Embryonic facial prominence (tissue), 1 donor: ENCODE data around the gene APEX1.
"Not testable (repeated sequence)": the region's sequence is repeated elsewhere in the genome, so short reads cannot be mapped to it uniquely, and the experiment has no call there.

Experiments
- DNase-seq: peaks from one replicate; pipeline ENCODE4 v3.0.0-alpha.2; 2016; ENCODE audit errors: extremely low spot score

APEX1 gene

DNA sequence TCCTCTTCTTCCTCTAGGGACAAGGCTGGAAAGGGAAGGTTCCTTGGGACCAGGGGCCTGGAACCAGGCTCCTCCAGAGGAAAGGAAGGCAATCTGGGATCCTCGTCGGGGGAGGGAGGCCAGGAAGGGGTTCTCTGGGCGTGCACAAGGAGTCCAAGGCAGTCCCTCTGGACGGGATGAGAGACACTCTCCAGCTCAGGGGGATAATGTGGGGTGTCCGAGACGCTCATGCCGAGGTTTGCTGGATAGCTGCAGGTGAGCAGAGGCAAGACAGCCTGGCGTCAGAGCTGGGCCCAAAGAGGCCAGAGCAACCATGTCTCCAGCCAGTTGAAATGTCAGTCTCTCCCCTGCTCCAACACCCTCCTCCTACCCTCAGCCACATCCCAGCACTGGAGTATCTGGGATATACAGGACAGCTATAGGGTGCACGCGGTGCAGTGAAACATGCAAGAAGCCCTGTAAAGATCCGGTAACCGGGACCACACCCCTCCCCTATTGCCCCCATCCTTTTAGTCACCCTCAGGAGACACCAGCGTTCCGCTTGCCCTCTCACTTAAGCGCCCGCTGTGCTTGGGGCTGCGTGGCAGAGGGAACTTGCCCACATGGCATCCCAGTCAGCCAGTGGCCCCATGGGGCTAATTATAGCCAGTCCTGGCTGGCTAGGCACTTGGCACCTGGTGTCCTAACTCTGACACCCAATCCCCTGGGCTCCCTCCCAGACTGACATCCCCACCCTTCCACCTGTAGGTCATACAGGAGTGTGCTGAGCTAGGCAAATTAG is 19.3 kb upstream of the APEX1 start, which contains the start of gene KLHL33:
TSS of gene KLHL33 (minus strand) at position 585 of the 781 bp plus-strand sequence. CDS start at position 230, 355 bp downstream.
- DNase-seq = no peak

DNA sequence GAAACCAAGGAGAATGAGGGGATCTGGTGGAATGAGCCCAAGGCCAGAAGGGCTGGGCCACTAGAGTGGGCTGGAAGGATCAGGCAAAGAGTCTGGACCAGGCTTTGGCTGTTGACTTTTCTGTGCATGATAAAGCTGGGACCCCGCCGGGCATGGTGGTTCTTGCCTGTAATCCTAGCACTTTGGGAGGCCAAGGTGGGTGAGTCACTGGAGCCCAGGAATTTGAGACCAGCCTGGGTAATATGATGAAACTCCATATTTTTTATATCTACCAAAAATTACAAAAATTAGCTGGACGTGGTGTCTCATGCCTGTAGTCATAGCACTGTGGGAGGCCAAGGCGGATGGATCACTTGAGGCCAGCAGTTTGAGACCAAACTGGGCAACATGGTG is 18.7 kb upstream of the APEX1 start:
- no peak for DNase-seq

DNA sequence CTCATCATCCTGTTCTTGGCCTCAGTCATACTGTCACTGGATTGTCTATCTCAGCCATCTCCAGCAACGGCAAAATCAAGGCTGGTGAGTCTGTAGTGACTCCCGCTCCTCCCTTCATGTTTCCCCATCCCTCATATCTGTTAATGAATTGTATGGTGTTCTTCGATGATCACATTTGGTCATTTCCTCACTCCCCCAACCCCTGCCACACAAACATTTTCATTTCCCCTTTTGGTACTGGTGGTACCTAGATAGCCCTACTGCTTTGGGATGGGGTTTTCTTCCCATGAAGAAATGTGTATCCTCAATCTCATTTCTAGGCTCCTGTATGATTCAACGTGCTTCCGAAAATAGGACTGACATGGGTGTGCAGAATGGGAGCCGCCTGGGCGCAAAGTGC is 16.4 kb upstream of the APEX1 start:
- no peak for DNase-seq

DNA sequence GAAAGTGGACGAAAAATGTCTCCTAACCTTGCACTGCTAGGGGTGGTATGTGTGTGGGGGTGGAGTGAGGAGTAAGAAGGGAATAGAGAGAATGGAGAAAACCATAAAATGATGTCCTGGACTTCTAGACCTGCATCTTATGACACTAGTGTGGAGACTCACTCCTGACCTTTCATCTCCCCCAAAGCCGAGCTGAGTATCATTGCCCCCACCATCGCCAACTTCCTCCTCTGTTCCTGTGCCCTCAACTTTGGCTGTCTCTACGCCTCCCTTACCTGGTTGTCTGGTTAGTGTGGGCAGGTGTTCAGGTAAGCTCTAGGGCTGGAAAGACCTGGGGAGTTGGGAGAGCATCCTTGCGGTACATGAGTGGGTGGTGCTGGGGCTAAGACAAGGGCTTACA is 14.6 kb upstream of the APEX1 start:
- no peak for DNase-seq

DNA sequence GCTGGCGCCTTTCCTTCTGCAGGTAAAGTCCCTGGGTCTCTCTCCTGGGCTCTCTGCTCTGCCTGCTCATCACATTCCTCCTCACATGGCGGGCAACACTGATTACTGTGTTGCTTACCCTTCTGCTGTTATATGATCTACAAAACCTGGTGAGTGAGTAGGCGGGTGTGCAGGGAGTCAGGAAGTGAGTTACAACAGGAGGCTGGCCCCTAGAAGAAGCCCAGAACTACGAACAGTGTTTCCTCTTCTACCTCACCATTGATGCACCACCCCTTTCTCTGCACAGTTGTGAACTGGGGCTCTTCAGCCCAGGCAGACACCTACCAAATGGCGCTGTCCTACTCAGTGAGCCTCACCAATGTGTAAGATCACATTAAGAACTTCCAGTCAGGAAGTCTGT is 14.1 kb upstream of the APEX1 start:
- DNase-seq = no peak

DNA sequence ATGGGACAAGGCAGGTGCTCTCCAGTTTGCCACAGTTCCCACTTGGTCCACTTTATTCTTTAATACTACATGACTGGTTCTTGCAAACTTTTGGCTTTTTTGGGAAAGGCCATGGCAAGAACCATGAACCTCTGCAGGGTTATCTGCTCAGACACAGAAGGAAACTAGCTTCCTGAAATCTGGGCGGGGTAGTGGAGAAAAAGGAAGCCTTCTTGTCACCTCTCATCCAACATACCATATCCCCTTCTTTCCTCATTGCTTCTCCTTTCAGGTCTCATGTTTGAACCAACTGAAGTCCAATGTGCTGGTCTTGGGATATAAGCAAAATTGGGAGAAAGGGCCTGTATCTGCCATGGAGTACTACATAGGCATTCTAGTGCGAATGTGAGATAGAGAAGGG is 13.6 kb upstream of the APEX1 start:
- no peak for DNase-seq

DNA sequence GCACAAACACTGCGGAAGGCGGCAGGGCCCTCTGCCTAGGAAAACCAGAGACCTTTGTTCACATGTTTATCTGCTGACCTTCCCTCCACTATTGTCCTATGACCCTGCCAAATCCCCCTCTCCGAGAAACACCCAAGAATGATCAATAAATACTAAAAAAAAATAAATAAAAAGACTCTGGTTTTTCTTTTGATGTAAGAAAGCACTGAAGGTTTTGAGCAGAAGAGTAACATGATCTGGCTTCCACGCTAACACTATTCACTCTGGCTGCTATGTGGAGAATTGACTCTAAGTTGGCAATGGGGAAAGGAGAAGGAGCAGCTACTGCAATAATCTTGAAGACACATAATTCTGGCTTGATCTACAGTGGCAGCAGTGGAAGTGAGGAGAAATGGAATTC is 11.4 kb upstream of the APEX1 start:
- DNase-seq = not testable (repeated sequence)

DNA sequence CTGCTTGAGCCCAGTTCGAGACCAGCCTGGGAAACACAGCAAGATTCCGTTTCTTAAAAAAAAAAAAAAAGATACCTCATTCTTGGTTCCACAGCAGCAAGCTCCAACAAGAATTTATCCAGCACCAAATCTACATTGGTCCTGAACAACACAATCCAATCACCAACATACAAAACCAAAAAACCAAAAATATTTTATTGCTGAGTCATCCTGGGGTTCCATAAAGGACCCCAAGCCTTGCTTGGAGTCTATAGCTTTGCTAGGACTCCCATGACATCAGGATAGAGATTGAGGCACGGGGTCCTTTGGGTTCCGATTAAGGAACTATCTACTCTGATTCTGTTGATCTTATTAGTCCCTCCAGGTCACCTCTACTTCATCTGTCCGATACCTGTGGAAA is 8.1 kb upstream of the APEX1 start:
- no peak for DNase-seq

DNA sequence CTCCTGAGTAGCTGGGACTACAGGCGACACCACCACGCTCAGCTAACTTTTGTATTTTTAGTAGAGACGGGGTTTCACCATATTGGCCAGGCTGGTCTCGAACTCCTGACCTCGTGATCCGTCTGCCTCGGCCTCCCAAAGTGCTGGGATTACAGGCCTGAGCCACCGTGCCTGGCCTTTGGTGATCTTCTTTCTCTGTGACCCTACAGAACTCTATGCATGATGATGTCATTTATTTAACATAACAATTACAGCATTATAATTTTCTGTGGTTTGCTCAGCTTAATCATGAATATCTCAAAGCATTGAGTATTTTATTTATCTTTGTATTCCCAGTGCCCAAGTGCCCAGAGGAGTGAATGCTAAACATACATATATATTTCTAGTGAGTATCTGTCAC is 2.2 kb upstream of the APEX1 start:
- DNase-seq = not testable (repeated sequence)

DNA sequence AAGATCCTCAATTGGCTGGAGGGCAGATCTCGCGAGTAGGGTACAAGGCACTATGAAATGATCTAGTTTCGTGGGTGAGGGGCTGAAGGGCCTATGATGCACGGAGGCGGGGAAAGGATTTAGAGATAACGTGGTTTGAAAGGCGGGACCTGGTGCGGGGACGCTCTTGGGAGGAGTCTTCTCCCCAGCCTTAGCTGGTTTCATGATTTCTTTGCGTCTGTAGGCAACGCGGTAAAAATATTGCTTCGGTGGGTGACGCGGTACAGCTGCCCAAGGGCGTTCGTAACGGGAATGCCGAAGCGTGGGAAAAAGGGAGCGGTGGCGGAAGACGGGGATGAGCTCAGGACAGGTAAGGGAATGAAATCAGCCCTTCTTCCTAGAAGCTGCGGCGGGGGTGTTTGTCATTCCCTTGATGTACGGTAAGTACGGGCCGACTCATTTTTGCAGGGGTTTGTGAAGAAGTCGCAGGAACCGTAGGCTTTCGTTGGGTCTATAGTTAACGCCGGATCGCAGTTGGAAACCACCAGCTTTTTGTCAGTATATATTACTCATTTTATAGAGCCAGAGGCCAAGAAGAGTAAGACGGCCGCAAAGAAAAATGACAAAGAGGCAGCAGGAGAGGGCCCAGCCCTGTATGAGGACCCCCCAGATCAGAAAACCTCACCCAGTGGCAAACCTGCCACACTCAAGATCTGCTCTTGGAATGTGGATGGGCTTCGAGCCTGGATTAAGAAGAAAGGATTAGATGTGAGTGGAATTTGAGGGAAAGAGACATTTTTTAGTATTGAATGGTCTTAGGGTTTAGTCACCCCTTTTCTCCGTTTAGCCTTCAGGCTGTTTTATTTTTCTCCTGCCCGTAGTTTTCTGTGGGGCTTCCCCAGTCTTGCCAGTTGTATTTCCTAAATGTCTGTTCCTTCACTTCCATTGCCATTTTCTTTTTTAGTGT is 602 bp downstream of the APEX1 start:
- peak; percentile 33 for DNase-seq

DNA sequence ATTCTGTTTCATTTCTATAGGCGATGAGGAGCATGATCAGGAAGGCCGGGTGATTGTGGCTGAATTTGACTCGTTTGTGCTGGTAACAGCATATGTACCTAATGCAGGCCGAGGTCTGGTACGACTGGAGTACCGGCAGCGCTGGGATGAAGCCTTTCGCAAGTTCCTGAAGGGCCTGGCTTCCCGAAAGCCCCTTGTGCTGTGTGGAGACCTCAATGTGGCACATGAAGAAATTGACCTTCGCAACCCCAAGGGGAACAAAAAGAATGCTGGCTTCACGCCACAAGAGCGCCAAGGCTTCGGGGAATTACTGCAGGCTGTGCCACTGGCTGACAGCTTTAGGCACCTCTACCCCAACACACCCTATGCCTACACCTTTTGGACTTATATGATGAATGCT is 1.9 kb downstream of the APEX1 start:
- DNase-seq = no peak

DNA sequence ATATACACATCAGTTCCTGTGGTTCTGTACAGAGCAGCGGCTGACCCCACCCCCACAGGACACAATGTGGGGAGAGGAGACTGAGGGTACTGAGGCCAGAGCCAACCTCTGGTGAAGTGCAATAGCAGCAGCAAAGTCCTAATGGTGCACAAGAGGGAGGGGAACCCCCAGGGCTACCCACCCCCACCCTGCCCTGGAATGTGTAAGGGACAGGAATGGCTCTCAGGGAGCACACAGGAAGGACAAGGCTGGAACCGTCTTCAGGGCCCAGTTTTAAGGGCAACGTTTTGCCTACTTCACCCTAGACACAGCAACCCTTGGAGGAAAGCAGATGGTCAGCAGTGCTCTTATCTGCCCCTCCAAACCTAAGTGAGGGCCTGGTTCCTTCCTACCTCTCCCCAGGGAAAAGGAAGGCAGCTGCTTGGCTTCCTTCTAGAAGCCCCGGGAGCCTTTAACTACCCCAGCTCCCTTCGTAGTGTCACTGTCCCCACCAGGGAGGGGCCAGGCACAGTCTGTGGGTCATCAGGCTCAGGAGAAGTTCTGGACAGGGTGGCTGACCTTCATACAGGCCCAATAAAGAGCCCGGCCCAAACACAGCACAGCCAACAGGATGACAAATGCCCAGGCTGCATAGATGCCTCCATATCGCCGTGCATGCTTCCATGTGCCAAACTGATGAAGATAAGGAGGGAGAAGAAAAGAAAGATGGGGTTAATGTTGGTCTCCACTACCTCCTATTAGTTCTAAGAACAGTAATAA is 3.2 kb downstream of the APEX1 start:
- no peak for DNase-seq

DNA sequence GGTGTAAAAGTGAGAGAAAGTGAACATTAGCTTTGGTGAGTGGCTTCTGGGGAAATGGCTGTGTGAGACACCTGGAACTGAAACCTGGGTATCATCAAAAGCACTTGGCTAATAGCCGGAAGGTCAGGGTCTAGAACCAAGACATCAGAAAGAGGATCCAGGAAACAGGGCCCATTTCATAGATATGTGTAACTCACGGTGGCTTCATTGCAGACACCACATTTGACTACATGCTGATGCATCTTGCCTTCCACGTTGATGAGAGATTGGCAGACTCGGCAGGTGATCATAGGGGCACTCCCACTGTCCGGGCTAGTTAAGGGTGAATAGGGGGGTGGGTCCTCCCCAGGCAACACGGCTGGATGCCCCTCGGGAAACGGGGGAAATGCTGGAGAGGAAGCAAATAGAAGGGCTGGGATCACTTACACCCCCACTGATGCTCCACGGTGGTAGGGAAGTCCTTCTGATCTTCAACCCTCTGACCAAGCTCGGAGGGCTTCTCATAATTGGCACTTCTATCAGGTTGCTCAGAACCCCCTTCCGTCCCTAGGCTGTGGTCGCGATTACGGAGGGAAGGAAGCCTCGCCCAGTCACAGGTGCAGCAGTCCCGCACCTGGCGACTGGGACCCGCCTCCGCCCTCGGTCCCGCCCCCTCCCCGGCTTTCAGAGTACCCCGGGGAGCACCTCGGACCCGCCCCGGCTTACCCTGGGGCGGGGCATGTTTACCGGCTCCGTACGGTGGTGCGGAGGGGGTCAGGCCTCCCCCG is 5.6 kb downstream of the APEX1 start:
- no peak for DNase-seq

DNA sequence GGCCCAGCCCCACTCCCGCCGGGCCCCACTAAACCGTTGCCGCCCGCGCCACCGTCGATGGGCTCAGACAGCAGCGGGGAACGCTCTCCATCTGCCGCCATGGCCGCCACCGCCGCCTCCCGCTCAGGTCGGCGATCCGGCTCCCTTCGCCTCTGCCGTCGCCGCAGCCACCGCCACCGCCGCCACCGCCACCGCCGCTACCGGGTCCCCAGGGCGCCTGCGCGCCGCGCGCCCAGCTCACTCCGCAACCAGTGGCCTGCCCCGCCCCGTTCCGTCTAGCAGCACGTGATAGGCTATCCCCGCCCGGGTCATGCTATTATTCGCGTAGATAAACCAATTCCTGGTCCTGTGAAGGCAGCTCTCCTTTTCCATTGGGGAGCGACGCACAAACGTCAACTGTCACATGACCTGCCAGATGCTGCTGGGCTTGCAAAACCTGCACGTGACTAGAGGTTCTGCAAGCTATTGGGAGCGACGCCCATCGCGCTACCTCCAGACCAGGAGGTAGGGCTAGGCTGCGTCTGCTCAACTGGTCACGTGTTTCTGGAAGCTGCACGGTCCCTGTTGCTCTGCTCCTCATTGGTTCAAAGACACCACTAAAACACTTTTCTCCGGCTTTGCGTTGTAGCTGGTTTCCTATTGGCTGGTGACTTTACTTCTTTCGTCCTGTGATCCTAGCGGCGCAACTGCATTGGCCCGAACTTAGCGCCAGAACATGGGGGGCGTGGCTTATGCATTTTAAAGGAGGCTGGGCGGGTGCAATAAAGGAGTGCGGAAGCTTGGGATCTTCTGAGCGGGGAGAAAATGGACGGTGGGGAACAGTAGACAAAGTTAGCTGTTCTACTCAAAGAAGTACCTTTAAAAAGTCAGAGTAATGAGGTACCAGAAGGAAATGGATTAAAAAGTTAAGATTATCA is 6.5 kb downstream of the APEX1 start, which contains the start of gene PIP4P1:
TSS of gene PIP4P1 (minus strand) at position 210 of the 917 bp plus-strand sequence. CDS start at position 101, 109 bp downstream.
- peak; percentile 100 for DNase-seq

DNA sequence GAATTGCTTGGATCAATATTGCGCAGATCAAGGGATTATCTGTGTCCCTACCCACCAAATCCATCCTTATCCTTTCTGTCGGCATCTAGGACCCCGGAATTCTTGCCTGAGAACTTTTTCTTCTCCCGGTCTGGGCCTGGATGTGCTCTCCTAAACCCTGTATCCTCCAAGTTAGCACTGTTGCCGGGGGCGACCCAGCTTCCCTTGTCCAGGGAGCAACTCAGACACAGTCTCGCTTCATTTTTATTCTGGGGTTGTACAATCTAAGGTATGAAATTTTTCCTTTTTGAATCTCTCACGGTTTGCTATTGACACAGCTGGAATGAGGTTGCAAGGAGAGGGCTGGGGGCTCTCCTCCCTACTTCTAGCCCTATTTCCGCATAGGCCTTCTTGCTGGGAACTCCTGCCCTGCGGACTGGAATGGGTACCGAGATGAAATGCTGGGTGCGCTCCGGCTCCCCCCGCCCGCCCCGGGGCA is 13.8 kb downstream of the APEX1 start:
- no peak for DNase-seq

DNA sequence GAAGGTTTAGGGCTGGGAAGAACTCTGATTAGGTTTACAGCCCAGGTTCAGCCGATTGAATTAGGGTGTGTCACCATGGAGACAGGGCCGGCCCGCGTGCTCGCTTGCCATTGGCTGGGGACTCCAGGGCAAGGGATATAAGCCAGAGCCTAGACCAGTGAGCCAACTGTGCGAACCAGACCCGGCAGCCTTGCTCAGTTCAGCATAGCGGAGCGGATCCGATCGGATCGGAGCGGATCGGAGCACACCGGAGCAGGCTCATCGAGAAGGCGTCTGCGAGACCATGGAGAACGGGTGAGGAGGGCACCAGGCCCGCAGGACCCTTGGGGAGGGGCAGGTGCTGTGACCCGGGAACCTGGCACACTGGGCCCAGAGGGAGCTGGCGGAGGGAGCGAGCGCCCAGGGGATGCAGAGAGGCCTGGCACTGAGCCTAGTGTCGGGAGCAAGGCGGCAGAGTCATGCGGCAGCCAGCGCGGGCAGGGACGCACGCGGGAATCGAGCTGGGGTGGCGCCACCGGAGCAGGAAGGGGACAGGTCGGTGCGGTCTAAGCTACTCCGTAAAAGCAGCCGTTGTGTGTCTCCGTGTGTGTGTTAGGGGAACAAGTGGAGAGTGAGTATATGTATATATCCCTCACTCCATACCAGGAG is 14.3 kb downstream of the APEX1 start, which contains the start of gene PNP:
TSS of gene PNP (plus strand) at position 165 of the 648 bp plus-strand sequence. CDS start at position 284, 119 bp downstream.
- DNase-seq = peak; percentile 24

DNA sequence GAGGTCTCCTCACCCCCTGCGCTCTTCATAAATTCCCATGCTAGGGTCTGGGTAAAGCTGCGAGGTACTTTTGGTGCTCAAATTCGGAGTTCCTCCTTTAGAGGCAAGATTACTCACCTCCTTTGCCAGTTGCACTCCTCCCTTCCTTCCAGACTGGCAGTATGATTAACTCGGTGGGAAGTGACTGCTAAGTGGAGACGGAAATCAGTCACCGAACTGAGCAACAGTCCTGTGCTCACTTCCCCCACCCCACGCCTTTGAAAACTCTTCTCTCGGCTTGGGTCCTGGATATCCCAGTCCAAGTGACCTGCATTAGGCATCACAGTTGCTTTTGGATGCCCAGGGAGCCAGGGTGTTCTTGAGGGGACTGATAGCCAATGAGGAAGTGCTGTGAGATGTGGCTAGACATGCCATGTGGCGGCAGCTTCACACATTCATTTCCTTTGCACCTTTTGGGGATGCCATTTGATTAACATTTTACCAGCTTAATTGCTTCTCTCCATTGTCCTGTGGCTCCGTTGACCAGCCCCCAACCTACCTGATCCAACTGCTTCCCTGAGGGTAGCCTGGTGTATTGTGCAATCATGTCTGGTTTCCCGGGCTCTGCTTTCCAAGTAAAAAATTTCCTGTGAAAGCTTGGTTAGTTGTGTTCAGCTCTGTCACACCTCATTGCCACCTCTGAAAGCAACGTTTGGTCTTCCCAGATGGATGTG is 15.0 kb downstream of the APEX1 start:
- DNase-seq = no peak

DNA sequence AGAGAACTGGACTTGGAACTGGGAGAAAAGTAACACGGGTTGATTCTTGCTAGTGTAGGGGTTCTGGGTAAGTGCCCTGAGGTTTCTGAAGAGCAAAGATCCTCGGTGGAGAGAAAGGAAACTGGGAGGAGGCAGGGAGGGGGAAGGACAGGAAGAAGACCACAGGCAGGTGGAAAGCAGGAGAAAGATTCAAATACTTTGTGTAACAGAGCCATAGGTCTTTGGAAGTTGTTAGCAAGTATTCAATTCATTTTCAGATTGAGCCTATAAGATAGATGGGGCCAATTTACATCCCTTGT is 15.5 kb downstream of the APEX1 start:
- DNase-seq = no peak
